ENCODE data around the gene NUP153.
A peak's percentile ranks its signal among the peaks of the same experiment; 100 is the strongest.

The NUP153 gene

GRCh38 chr6:17691925-17692538 is 14.7 kb downstream of the NUP153 start:
- Mint-ChIP-seq H3K27ac (peak overlapping the region in 1 of 2 donors; percentile 40), H3K27me3 (no peaks in the 10 kb centered on the region), H3K9me3 (no peaks in the 10 kb centered on the region), H3K4me3 (peak overlapping the region in 1 of 2 donors; percentile 10), H3K4me1 (peaks cover 73% of the 10 kb centered on the region)
- DNase-seq (no peak), ATAC-seq (no peak)

GRCh38 chr6:17688481-17688880 is 18.2 kb downstream of the NUP153 start:
- Mint-ChIP-seq H3K27me3 (no peaks in the 10 kb centered on the region), H3K4me3 (no peak overlapping the region), H3K27ac (no peak overlapping the region), H3K4me1 (peaks cover 51% of the 10 kb centered on the region), H3K9me3 (no peaks in the 10 kb centered on the region)
- ATAC-seq: no peak
- no peak for DNase-seq

- no peak for ATAC-seq
- H3K27ac Mint-ChIP-seq: peak overlapping the region in 1 of 2 donors; percentile 2
Measured at GRCh38 chr6:17687136-17687535, 19.6 kb downstream of the NUP153 start.

GRCh38 chr6:17684134-17684533 is 22.6 kb downstream of the NUP153 start:
- H3K27me3 Mint-ChIP-seq: no peaks in the 10 kb centered on the region
- H3K9me3 Mint-ChIP-seq: no peaks in the 10 kb centered on the region
- DNase-seq (no peak), ATAC-seq (no peak)
- H3K27ac Mint-ChIP-seq: no peak overlapping the region
- H3K4me3 Mint-ChIP-seq: no peak overlapping the region
- H3K4me1 Mint-ChIP-seq: peaks cover 52% of the 10 kb centered on the region

More at GRCh38 chr6:17687136-17687535, 19.6 kb downstream of the NUP153 start:
- Mint-ChIP-seq H3K4me1 (peaks cover 48% of the 10 kb centered on the region), H3K27me3 (no peaks in the 10 kb centered on the region), H3K9me3 (no peaks in the 10 kb centered on the region), H3K4me3 (no peak overlapping the region)
- no peak for DNase-seq

- ATAC-seq (no peak), DNase-seq (no peak)
- Mint-ChIP-seq H3K27ac (no peak overlapping the region), H3K4me1 (peaks cover 59% of the 10 kb centered on the region), H3K9me3 (no peaks in the 10 kb centered on the region), H3K4me3 (no peak overlapping the region), H3K27me3 (no peaks in the 10 kb centered on the region)
Measured at GRCh38 chr6:17683428-17683827, 23.3 kb downstream of the NUP153 start.

GRCh38 chr6:17679726-17680125 is 27.0 kb downstream of the NUP153 start:
- DNase-seq (no peak), ATAC-seq (no peak)
- H3K27me3 Mint-ChIP-seq: no peaks in the 10 kb centered on the region
- no peak overlapping the region for H3K4me3 Mint-ChIP-seq
- no peaks in the 10 kb centered on the region for H3K9me3 Mint-ChIP-seq
- no peak overlapping the region for H3K27ac Mint-ChIP-seq
- peaks cover 60% of the 10 kb centered on the region for H3K4me1 Mint-ChIP-seq

GRCh38 chr6:17677602-17678001 is 29.1 kb downstream of the NUP153 start:
- Mint-ChIP-seq H3K9me3 (no peaks in the 10 kb centered on the region), H3K27ac (peak overlapping the region in 1 of 2 donors; percentile 71), H3K4me1 (peaks cover 58% of the 10 kb centered on the region), H3K4me3 (no peak overlapping the region), H3K27me3 (no peaks in the 10 kb centered on the region)
- ATAC-seq (no peak), DNase-seq (no peak)

GRCh38 chr6:17673543-17674254 is 33.0 kb downstream of the NUP153 start:
- no peaks in the 10 kb centered on the region for H3K27me3 Mint-ChIP-seq
- H3K9me3 Mint-ChIP-seq: no peaks in the 10 kb centered on the region
- ATAC-seq: peak; percentile 96
- peak overlapping the region; percentile 67 to 95 for H3K27ac Mint-ChIP-seq
- no peak overlapping the region for H3K4me3 Mint-ChIP-seq
- H3K4me1 Mint-ChIP-seq: peaks cover 26% of the 10 kb centered on the region
- peak in 1 of 2 donors; percentile 20 for DNase-seq

GRCh38 chr6:17672064-17672718 is 34.5 kb downstream of the NUP153 start:
- no peak overlapping the region for H3K4me3 Mint-ChIP-seq
- no peaks in the 10 kb centered on the region for H3K9me3 Mint-ChIP-seq
- ATAC-seq (no peak), DNase-seq (no peak)
- peaks cover 19% of the 10 kb centered on the region for H3K4me1 Mint-ChIP-seq
- H3K27me3 Mint-ChIP-seq: no peaks in the 10 kb centered on the region
- no peak overlapping the region for H3K27ac Mint-ChIP-seq

- no peak for ATAC-seq
- Mint-ChIP-seq H3K4me1 (peaks cover 40% of the 10 kb centered on the region), H3K27ac (no peak overlapping the region), H3K27me3 (no peaks in the 10 kb centered on the region), H3K9me3 (no peaks in the 10 kb centered on the region), H3K4me3 (peak overlapping the region in 1 of 2 donors; percentile 13)
- no peak for DNase-seq
Measured at GRCh38 chr6:17666646-17667045, 40.1 kb downstream of the NUP153 start.

GRCh38 chr6:17665132-17665531 is 41.6 kb downstream of the NUP153 start:
- Mint-ChIP-seq H3K27ac (peak overlapping the region in 1 of 2 donors; percentile 50), H3K4me1 (peaks cover 40% of the 10 kb centered on the region), H3K4me3 (no peak overlapping the region), H3K27me3 (no peaks in the 10 kb centered on the region), H3K9me3 (no peaks in the 10 kb centered on the region)
- no peak for DNase-seq
- no peak for ATAC-seq

GRCh38 chr6:17663226-17663625 is 43.5 kb downstream of the NUP153 start:
- DNase-seq: no peak
- Mint-ChIP-seq H3K4me3 (no peak overlapping the region), H3K4me1 (peaks cover 40% of the 10 kb centered on the region), H3K9me3 (no peaks in the 10 kb centered on the region), H3K27me3 (no peaks in the 10 kb centered on the region), H3K27ac (peak overlapping the region in 1 of 2 donors; percentile 7)
- ATAC-seq: no peak

- Mint-ChIP-seq H3K9me3 (no peaks in the 10 kb centered on the region), H3K27ac (peak overlapping the region; percentile 19 to 31), H3K4me3 (no peak overlapping the region), H3K4me1 (peaks cover 40% of the 10 kb centered on the region), H3K27me3 (no peaks in the 10 kb centered on the region)
- DNase-seq: no peak
- ATAC-seq: no peak
Measured at GRCh38 chr6:17662585-17662984, 44.1 kb downstream of the NUP153 start.

- DNase-seq (no peak), ATAC-seq (no peak)
- Mint-ChIP-seq H3K9me3 (no peaks in the 10 kb centered on the region), H3K27ac (no peak overlapping the region), H3K27me3 (no peaks in the 10 kb centered on the region), H3K4me3 (no peak overlapping the region), H3K4me1 (peaks cover 35% of the 10 kb centered on the region)
Measured at GRCh38 chr6:17656644-17657043, 50.1 kb downstream of the NUP153 start.

- no peak for DNase-seq
- Mint-ChIP-seq H3K4me3 (no peak overlapping the region), H3K4me1 (peaks cover 35% of the 10 kb centered on the region), H3K27ac (no peak overlapping the region), H3K9me3 (no peaks in the 10 kb centered on the region), H3K27me3 (no peaks in the 10 kb centered on the region)
- ATAC-seq: no peak
Measured at GRCh38 chr6:17656092-17656491, 50.6 kb downstream of the NUP153 start.
